ENCODE measurements around the gene SRCIN1.
A peak's percentile ranks its signal among the peaks of the same experiment; 100 is the strongest.

The SRCIN1 gene

DNA sequence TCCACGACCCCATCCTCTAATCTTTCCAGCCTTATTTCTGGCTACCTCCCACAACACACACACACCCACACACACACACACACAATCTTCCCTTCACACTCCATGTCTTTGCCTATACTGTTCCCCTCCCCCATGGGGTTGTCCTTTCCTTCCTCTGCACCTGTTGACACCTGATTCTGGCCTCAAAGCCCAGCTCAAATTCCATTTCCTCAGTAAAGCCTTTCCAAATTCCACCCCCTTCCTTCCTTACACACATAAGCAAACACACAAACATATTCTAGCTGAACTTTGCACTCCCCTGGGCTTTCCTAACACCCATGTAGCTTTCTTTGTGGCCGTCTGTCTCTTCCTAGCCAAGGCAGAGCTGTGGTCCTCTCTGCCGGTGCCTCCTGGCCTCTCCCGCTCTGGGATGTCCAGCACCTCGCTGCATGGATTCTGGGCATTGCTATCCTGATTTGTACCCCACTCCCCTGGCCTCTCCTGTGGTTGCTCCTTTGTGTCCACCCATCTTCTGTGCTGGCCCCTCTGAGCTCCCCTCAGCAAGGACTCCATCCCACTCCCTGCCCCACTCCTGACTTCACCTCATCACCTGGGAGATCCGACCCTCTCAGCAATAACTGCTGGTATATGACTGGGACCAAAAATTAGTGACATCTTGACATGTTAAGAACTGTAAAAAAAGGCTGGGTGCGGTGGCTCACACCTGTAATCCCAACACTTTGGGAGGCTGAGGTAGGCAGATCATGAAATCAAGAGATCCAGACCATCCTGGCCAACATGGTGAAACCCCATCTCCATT lies 8.4 kb upstream of the SRCIN1 start:
- DNase-seq: no peak

DNA sequence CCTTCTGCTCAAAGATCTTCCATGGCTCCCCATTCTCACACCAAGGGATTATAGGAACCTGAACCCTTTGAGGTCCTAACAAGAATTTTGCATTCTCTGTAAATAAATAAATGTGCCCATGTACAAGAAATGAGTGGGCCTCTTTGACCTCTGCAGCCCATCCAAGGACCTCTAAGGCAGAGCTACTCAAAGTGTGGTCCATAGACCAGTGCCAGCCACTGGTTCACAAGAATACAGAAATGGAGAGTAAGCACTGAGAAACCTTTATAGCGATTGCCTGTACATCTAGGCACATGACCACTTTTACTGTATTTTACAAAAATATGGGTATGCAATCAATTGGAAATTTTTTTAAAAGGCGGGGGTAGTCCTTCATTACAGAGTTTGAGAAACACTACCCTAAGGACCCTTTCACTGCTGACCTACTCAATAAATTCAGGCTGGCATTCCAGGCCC lies 7.8 kb upstream of the SRCIN1 start:
- no peak for DNase-seq

DNA sequence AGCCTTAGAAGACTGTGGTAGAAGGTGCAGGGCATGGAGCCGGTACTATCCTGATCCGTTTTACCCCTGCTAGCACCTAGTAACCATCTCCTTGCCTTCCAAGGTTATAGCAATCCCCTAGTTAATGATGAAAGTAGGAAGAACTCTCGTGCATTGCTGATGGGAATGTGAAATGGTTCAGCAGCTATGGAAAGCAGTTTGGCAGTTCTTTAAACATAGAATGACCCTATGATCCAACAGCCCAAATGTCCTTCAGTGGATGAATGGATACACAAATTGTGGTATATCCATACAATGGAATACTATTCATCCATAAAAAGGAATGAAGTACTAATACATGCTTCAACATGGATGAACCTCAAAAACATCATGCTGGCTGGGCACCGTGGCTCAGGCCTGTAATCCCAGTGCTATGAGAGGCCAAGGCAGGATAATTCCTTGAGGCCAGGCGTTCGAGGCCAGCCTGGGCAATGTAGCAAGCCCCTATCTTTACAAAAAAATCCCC lies 6.2 kb upstream of the SRCIN1 start:
- no peak for DNase-seq

DNA sequence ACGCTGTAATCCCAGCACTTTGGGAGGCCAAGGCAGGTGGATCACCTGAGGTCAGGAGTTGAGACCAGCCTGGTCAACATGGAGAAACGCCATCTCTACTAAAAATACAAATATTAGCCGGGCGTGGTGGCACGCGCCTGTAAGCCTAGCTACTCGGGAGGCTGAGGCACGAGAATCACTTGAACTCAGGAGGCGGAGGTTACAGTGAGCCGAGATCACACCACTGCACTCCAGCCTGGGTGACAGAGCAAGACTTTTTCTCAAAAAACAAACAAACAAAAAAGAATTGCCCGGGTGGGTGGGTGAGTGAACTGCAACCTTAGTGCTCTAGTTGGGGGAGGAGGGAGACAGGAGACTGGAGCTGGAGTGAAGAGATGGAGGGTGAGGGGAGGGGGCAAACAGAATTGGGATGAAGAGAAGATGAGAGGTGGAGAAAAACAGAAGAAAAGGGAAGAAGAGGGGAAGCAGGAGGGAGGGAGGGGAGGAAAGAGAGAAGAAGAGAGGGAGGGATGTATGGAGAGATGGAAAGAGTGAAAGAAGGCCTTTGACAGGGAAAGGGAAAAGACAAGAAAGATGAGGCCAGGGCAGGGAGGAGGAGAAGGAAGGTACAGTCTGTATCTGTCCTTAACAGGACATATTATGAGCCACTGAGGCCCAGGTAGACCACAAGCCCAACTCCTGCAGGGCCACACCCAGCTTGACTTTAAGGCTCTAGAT lies 5.5 kb upstream of the SRCIN1 start:
- no peak for DNase-seq

DNA sequence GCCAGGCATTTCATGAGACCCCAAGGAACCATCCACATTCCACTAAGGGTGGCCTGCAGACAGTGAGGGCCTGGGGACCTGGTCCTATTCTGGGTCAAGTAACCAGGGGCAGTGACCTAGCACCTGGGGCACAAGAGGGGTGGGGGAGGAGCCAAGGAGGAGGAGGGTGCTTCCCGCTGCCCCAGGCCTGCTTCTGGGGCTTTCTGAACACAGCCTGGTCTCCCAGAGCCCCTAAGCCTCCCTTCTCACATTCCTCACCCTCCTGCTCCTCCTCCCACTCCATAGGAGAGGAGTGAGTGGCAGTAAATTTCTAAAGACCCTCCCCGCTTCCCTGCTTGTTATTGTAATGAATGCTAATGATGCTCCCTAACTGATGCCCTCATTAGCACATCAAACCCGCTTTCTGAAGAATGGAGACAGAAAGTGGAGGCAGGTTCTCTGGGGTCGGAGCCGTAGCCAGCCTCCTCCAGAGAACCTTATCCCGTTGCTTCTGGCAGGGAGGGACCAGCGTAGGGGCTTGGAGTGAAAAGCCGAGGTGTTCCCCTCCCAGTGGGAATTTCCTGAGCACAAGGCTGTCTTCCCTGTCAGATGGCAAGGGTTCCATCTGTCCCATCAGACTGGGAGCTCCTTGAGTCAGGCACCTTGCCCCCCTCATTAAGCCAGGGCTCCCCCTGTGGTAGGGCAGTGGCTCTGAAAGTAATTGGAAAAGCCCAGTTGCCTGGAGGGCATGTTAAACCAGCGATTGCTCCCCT lies 3.7 kb upstream of the SRCIN1 start:
- no peak for DNase-seq

DNA sequence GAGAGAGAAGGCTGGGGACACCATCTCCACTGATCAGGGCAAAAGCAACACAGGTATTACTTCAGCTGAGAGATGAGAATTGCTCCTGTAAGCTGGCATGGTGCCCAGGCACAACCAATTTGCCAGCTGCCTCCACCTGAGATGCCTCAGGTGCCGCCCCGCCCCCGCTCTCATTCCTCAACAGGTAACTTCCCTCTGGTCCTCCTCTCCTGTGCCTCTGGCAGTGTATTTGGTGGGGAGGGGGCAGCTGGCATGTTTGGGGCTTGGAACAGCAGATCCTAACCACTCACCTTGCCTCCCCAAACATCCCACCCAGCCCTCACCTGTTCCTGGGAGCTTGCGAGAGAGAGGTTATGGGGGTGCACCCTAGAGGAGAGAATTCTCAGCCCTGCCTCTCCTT lies 2.9 kb upstream of the SRCIN1 start:
- no peak for DNase-seq

DNA sequence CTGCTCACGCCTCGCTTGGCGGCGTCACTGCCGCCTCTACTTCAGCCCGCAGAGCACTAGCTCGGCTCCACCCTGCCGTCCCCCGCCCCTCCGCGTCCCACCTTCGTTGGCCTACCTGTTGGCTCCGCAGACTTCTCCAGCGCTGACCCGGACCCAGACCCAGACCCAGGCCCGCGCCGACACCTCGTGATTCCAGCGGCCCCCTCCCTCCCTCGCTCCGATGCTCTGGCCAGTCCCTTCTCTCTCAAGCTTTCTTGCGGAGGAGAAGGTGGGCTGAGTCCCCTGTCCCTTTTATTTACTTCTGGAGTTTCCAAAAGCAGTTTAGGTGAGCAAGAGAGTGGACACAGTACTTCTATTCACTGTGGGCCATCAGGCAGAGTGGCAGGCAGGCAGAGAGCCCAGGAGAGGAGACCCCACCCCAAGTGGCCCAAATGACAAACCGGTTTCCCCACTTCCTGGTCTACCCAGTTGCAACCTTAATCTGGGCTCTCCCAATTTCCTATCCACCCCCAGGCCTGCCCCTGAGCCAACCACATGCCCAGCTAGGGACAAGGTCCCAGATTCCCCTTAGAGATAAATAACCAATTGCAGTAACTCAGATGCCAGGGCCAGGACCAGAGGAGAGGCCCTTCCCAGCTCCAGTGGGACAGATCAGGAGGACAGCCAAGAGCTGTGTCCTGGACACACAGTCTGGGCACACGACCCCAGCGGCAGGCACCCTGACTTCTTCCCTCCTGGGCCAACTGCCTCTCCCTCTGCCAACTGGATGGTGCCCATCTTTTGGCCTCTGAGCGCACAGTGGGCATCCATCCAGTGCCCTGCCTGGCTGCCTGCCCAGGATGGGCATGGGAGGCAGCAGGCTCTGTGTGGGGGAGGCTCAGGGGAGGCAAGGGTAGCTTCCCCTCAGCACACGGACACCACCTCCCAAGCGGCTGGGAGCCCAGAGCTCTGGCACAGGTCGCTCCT lies 1.2 kb upstream of the SRCIN1 start:
- DNase-seq: peak; percentile 42

DNA sequence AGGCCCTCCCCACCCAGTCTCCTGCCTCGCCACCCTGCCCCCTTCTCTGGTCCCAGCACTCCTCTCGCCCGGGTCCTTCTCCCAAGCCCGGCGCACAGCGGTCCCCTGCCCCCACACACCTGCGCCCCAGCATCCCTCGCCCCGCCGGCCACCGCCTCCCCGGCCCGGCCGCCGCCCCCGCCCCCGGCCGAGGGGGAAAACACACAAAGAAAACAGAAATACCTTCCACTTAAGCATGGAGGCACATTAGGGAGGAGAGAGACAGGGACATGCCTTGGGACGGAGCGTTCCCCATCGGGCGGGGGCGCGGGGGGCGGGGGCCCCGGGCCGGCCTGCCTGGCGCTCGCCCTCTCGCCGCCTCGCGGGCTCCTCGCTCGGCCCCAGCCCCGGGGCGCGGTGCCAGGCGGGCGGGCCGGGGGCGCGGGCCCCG lies 326 bp downstream of the SRCIN1 start:
- DNase-seq: no peak

DNA sequence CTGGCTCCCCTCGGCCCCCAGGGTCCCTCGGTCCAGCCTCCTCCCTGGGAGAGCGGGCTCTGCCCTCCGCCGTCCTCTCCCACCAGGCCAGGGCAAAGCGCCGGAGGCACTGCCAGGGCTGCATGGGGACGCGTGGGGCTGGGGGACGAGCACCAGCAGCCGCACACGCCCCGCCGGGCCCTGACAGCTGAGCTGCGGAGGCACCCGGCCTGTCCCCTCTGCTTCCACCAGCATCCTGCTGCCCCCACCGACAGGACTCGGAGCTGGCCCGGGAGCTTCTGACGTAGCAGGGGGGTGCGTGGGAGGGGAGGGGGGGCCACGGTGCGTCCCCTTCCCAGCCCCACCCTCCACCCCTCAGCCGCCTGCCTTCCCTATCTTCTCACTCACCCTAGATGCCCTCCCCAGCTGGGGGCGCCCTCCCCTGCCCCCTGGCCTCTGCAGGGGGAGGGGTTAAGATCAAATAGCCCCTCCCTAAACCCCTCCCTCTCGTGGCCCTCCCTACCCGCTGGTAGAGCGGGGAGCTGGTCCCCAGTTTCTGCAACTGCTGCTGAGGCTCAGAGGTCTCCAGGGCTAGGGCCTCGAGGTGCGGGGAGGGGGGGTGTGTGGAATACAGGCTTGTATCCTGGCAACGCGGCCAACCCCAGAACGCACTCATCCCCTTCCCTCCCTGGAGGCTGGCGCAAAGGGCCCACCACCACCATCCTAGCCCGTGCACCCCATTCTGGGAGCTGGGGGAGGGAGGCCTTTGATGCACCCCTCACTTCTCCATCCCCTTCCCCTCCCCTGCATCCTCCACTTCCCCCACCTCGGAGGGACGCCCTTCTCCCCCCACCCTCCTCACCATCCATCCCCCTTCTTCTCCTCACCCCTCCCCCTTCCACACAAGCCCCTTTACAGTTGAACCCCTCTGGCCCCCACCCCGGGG lies 1.0 kb downstream of the SRCIN1 start:
- peak; percentile 48 for DNase-seq

DNA sequence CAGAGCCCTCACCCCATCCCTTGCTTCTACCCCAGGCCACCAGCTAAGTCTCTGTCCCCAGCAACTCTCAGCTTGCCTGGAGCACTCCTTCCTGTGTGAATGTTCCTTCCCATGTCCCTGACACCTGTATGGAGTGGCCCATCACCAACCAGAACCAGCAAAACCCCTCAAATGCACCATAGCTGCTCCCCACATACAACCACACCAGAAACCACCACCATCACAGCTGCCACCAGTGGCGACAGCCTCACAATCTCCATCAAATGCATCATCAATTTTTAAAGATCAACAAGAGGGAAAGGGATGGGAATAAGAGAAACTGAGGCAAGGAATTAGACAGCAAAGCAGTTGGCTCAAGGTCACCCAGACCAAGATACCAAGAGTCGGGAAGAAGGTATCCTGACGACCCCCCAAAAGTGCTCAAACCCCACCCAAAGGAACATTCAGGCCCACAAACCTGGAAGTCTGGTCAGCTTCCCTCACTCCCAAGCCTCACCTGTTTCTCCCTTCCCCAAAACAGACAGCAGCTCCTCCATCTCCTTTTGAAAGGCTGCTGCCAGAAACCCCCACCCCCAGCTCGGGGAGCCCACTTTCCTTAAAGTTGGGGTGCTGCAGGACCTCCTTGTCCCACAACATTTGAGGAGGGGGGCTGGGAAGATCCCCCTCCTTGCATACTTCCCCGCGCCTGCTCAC lies 1.8 kb downstream of the SRCIN1 start:
- peak; percentile 34 for DNase-seq

DNA sequence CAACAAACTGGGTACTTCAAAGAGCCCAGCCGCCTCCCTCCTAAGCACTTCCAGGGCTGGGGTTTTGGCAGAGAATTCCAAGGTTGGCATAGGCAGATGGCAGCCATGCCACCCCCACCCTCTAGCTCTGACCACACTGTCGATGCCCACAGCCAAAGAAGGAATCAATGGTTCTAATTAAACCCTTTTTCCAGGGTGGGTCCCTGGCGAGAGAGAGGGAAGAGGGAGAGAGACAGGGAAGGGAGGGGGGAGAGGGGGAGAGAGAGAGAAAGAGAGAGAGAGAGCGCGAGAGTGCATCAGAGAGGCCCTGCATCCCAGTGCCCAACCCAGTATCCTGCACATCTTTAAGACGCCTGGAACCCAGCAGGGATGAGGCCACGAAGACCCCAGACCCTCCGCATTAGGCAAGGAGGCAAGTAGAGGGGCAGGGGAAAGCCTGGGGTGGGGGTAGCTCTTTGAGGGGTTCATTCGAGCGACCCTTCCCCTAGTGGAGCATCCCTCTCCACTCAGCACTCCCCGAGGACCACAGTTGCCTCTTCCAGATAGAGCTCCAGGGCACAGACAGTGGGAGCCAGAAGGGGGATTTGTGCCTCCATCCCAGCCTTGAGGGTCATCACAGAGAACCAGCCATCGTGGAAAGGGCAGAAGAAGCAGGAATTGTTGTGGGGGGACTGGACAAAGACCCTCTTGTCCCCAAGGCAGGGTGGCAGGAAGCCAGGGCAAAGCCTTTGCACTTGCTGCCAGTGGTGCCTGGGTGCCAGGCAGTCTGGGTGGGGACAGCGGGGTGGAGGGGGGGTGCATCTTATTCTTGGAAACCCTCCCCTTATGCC lies 2.6 kb downstream of the SRCIN1 start:
- DNase-seq: peak; percentile 44

DNA sequence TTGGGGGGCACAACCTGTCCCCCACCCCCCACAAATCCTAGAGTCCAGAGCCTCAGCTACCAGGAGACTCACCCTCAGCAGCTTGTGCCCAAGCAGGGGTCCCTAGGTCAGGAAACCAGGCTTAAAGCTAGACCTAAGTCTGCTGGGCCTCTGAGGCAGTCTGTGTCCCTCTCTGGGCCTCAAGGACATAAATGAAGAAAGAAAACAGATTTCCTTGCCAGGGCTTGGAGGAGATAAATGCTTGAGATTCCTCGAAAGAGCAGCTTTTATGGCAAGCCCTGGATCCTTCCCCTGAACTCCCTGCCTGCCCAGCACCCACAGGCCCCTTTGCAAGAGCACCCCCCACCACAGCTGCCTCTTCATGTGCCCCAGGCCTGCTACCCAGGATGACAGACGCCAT lies 3.3 kb downstream of the SRCIN1 start:
- DNase-seq: peak; percentile 44

DNA sequence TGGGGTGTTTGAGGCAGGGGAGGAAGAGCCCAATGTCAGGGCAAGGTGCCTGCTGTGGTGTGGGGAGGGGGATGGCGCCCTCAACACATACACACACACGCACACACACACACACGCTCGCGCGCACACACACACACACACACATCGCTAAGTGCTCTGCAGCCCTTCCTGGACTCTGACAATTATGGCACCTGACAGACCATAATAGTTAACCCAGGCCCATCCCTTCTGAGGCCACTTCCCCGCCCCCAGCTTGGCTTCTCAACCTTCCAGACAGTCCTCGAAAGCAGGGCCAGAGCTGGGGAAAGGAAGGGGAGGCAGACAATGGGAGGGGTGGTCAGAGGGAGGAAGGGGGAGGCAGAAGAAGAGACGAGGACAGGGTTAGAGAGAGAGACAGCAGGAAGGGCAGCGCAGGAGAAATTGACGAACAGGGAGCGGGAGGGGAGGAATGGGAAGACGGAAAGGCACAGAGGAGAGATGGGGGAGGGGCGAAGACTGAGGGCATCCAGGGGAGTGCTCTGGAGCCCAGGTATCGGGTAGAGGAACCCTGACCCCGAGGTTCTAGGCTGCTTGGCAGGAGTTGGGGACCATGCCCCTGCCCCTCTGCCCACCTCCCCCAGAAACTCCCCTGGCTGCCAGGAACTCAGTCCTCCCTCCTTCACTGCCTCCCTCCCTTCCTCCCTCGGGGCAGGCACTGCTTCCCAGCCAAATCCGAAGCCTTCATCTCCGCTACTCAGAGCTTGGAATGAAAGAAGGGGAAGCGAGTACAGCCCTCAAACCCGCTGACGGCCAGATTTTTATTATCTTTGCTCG lies 4.0 kb downstream of the SRCIN1 start:
- peak; percentile 70 for DNase-seq

DNA sequence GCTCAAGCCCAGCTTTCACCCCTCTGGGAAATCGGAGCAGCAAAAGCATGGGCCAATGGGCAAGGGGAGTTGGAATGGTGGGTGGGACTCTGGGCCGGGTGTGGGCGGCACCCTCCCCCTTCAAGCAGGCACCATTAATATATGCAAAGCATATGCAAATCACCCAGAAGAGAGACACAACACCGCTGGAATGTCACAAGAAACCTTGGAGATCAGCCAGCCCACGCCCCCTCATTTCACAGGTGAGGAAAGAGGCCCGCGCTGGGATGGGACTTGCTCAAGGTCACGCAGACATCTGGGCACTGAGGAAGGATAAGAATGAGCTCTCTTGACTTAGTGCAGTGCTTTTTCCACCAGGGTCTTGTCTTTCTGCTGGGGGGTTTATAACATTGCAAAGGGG lies 4.8 kb downstream of the SRCIN1 start:
- DNase-seq: peak; percentile 39

DNA sequence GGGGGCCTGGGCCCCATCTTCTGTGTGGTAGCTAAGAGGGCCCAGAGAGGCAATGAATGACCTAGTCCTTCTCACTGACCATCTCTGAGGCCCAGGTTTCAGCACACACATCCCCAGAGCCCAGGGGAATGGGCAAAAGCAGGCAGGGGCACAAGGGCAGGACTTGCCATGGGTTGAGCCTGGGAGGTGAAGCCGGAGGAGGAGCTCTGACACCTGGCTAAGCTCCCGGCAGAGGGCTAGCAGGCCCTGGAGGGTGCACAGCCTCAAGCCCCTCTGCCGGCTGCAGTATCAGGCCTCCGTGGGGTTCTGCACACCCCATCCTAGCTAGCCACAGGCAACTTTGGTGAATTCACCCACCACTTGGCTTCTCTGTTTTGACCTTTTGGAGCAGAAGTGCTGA lies 5.3 kb downstream of the SRCIN1 start:
- no peak for DNase-seq

DNA sequence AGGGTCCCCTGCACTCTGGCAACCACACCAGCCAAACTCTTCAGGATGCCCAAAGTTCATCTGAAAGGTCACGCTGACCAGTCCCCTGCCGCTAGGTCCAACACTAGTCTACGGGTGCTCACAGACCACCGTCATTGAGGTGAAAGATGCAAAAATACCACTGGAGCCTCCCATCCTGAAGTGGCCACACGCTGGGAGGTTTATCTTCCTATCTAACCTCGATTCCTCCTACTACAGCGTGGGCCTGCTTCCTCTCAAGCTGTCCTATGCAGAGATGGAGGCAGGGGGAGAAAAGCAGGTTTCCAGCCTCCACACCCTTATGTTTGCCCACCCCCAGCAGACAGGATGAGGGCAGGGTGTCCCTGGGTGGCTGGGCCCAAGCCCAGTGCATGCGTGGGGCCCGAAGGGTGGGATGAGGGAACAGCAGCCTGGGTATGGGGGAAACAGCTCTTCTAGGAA lies 6.3 kb downstream of the SRCIN1 start:
- DNase-seq: no peak

DNA sequence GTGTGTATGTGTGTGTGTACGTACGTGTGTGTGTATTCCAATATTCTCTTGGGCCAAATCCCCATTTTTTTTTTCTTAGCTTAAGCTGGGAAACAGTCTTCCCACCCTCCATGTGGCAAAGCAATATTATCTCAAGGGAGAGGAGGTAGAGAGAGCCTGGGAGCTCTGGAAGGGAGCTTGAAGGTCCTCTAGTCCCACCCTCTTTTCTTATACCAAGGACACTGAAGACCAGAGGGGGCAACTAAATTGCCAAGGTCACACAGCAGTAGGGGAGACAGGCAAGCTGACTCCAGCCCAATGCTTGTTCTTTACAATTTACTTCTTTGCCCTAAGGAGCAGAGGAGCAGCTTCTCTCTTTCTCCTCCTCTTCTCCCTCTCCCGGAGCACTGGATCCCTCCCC lies 6.8 kb downstream of the SRCIN1 start:
- DNase-seq: no peak

DNA sequence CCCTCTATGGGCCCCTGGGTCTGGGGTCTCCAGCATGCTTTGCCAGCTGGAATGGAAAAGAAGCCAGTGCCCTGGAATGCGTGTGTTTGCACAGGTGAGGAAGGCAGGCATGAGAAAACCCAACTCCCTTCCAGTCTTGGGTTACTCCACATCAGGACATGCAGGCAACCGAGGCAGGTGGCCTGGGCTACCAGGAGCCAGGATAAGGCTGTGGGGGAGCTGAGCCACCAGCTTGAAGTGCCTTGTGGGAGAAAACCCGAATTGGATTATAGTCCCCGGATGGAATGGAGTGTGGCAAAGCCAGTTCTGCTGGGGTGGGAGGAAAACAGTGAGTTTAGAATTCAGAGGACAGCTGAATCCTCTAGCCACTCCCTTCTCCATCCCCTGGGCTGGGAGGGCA lies 7.2 kb downstream of the SRCIN1 start:
- DNase-seq: no peak
